Activated CD8-positive, alpha-beta T cell treated with anti-CD3 and anti-CD28 coated beads, Interleukin-2, amount 10 ng/mL, durations not matched to agents 7 days and 5 days (primary cell): Measurements from ENCODE around the gene RHBDL2. TPM values are rescaled to one million over a fixed set of nuclear protein-coding genes. Genes with fewer than 3 reads are reported as not detected.
"Not testable (repeated sequence)": the region's sequence is repeated elsewhere in the genome, so short reads cannot be mapped to it uniquely, and the experiment has no call there.

Source experiments
- ATAC-seq: fragments of 150-1000 bp; cut with Tn5 transposase; one replicate; pipeline ENCODE4 v1.10.0; 2021; ENCODE audit warnings: moderate library complexity
- CTCF ChIA-PET: fragments of 350-600 bp; sonication (Branson Sonifier 250); formaldehyde crosslinking; loops from one replicate; lab custom pipeline; 2021; ENCODE audit warnings: antibody characterized with exemption; lab: Charles Lee
- POLR2A ChIA-PET: fragments of 350-600 bp; sonication (Branson Sonifier 250); formaldehyde crosslinking; loops from one replicate; lab custom pipeline; 2021; ENCODE audit warnings: antibody characterized with exemption; lab: Charles Lee
- DNase-seq: peaks from one replicate; pipeline ENCODE4 v3.0.0-alpha.2; 2020
- H3K27ac Mint-ChIP-seq: one replicate; pipeline ENCODE4 v1.8.0; 2021; ENCODE audit warnings: mild to moderate bottlenecking, mixed read lengths
- H3K27me3 Mint-ChIP-seq: one replicate; pipeline ENCODE4 v1.8.0; 2021; ENCODE audit warnings: low read depth, mixed read lengths
- H3K36me3 Mint-ChIP-seq: one replicate; pipeline ENCODE4 v1.8.0; 2021; ENCODE audit warnings: low read depth, mixed read lengths
- H3K4me1 Mint-ChIP-seq: one replicate; pipeline ENCODE4 v1.8.0; 2021; ENCODE audit warnings: low read depth, mixed read lengths
- H3K4me3 Mint-ChIP-seq: one replicate; pipeline ENCODE4 v1.8.0; 2021; ENCODE audit warnings: mild to moderate bottlenecking, mixed read lengths
- H3K9me3 Mint-ChIP-seq: one replicate; pipeline ENCODE4 v1.8.0; 2022; ENCODE audit warnings: mixed read lengths; ENCODE audit not compliant: insufficient read depth
- total RNA-seq, 2 experiments: library from RNA; stranded (reverse); gene quantifications; one replicate each; pipeline ENCODE4 v1.2.3, GENCODE V29; 2021

The RHBDL2 gene
- total RNA-seq, 2 experiments from 2014 or later, result not detected

- peaks cover 2% of the 10 kb centered on the region for H3K4me1 Mint-ChIP-seq
- no peak overlapping the region for H3K27ac Mint-ChIP-seq
- H3K4me3 Mint-ChIP-seq, result no peak overlapping the region
- ChIA-PET POLR2A (no interaction called here), CTCF (interaction anchor here (0.6 to 1.2 kb wide), 2 partner anchors 10 to 125 kb away, joined by 3 read pairs; no protein-coding TSS in a partner anchor)
- H3K36me3 Mint-ChIP-seq, result no peaks in the 10 kb centered on the region
- ATAC-seq (no peak), DNase-seq (no peak)
- H3K27me3 Mint-ChIP-seq, result peaks cover 8% of the 10 kb centered on the region
- no peaks in the 10 kb centered on the region for H3K9me3 Mint-ChIP-seq
These were observed 12.6 kb downstream of the RHBDL2 start for GRCh38 chr1:38929054-38929453.

GRCh38 chr1:38926091-38926490, 15.5 kb downstream of the RHBDL2 start:
- POLR2A ChIA-PET, result no interaction called here
- CTCF ChIA-PET, result no interaction called here
- H3K9me3 Mint-ChIP-seq, result no peaks in the 10 kb centered on the region
- H3K27ac Mint-ChIP-seq, result no peak overlapping the region
- peaks cover 2% of the 10 kb centered on the region for H3K4me1 Mint-ChIP-seq
- H3K36me3 Mint-ChIP-seq, result no peaks in the 10 kb centered on the region
- no peaks in the 10 kb centered on the region for H3K27me3 Mint-ChIP-seq
- no peak overlapping the region for H3K4me3 Mint-ChIP-seq
- DNase-seq, result no peak
- ATAC-seq, result no peak

GRCh38 chr1:38925391-38925790, 16.2 kb downstream of the RHBDL2 start:
- Mint-ChIP-seq H3K4me3 (no peak overlapping the region), H3K9me3 (no peaks in the 10 kb centered on the region), H3K27me3 (no peaks in the 10 kb centered on the region), H3K36me3 (no peaks in the 10 kb centered on the region), H3K27ac (no peak overlapping the region), H3K4me1 (peaks cover 2% of the 10 kb centered on the region)
- DNase-seq (no peak), ATAC-seq (no peak)
- CTCF ChIA-PET, result no interaction called here
- POLR2A ChIA-PET, result no interaction called here

- Mint-ChIP-seq H3K4me3 (no peak overlapping the region), H3K36me3 (no peaks in the 10 kb centered on the region), H3K27ac (no peak overlapping the region), H3K27me3 (no peaks in the 10 kb centered on the region), H3K4me1 (peaks cover 4% of the 10 kb centered on the region), H3K9me3 (no peaks in the 10 kb centered on the region)
- POLR2A ChIA-PET, result no interaction called here
- CTCF ChIA-PET, result no interaction called here
- DNase-seq (no peak), ATAC-seq (no peak)
These were observed 18.0 kb downstream of the RHBDL2 start for GRCh38 chr1:38923607-38924006.

GRCh38 chr1:38919130-38919529, 22.5 kb downstream of the RHBDL2 start:
- Mint-ChIP-seq H3K27me3 (no peaks in the 10 kb centered on the region), H3K27ac (peak overlapping the region; percentile 12), H3K4me3 (no peak overlapping the region), H3K4me1 (peaks cover 13% of the 10 kb centered on the region), H3K9me3 (no peaks in the 10 kb centered on the region), H3K36me3 (no peaks in the 10 kb centered on the region)
- ATAC-seq (no peak), DNase-seq (no peak)
- ChIA-PET POLR2A (no interaction called here), CTCF (interaction anchor here (1.0 kb wide), 1 partner anchor 11 kb away, joined by 3 read pairs; no protein-coding TSS in a partner anchor)

GRCh38 chr1:38918568-38918967, 23.1 kb downstream of the RHBDL2 start:
- no peak overlapping the region for H3K4me3 Mint-ChIP-seq
- peaks cover 13% of the 10 kb centered on the region for H3K4me1 Mint-ChIP-seq
- DNase-seq (no peak), ATAC-seq (no peak)
- H3K36me3 Mint-ChIP-seq, result no peaks in the 10 kb centered on the region
- H3K9me3 Mint-ChIP-seq, result no peaks in the 10 kb centered on the region
- no peak overlapping the region for H3K27ac Mint-ChIP-seq
- CTCF ChIA-PET, result interaction anchor here (1.0 kb wide), 1 partner anchor 11 kb away, joined by 3 read pairs; no protein-coding TSS in a partner anchor
- POLR2A ChIA-PET, result no interaction called here
- H3K27me3 Mint-ChIP-seq, result no peaks in the 10 kb centered on the region

- ChIA-PET POLR2A (no interaction called here), CTCF (no interaction called here)
- no peaks in the 10 kb centered on the region for H3K27me3 Mint-ChIP-seq
- H3K36me3 Mint-ChIP-seq, result no peaks in the 10 kb centered on the region
- H3K4me1 Mint-ChIP-seq, result peaks cover 13% of the 10 kb centered on the region
- ATAC-seq, result no peak
- no peak overlapping the region for H3K4me3 Mint-ChIP-seq
- DNase-seq, result no peak
- H3K9me3 Mint-ChIP-seq, result no peaks in the 10 kb centered on the region
- no peak overlapping the region for H3K27ac Mint-ChIP-seq
These were observed 23.9 kb downstream of the RHBDL2 start for GRCh38 chr1:38917772-38918171.

GRCh38 chr1:38917337-38917736, 24.3 kb downstream of the RHBDL2 start:
- Mint-ChIP-seq H3K4me1 (peaks cover 13% of the 10 kb centered on the region), H3K27ac (no peak overlapping the region), H3K27me3 (no peaks in the 10 kb centered on the region), H3K36me3 (no peaks in the 10 kb centered on the region), H3K4me3 (no peak overlapping the region), H3K9me3 (no peaks in the 10 kb centered on the region)
- POLR2A ChIA-PET, result no interaction called here
- ATAC-seq (no peak), DNase-seq (no peak)
- CTCF ChIA-PET, result no interaction called here

- Mint-ChIP-seq H3K36me3 (no peaks in the 10 kb centered on the region), H3K27ac (no peak overlapping the region), H3K4me1 (peaks cover 13% of the 10 kb centered on the region), H3K9me3 (no peaks in the 10 kb centered on the region), H3K27me3 (no peaks in the 10 kb centered on the region), H3K4me3 (no peak overlapping the region)
- ATAC-seq (no peak), DNase-seq (no peak)
- POLR2A ChIA-PET, result no interaction called here
- CTCF ChIA-PET, result no interaction called here
These were observed 26.2 kb downstream of the RHBDL2 start for GRCh38 chr1:38915352-38915948.

GRCh38 chr1:38914908-38915307, 26.7 kb downstream of the RHBDL2 start:
- DNase-seq, H3K27me3 Mint-ChIP-seq, H3K36me3 Mint-ChIP-seq, H3K4me3 Mint-ChIP-seq, H3K9me3 Mint-ChIP-seq, CTCF ChIA-PET, H3K27ac Mint-ChIP-seq, ATAC-seq, POLR2A ChIA-PET: not testable (repeated sequence)
- peaks cover 13% of the 10 kb centered on the region for H3K4me1 Mint-ChIP-seq

GRCh38 chr1:38908821-38909220, 32.8 kb downstream of the RHBDL2 start:
- no peaks in the 10 kb centered on the region for H3K36me3 Mint-ChIP-seq
- H3K4me3 Mint-ChIP-seq, result no peak overlapping the region
- H3K4me1 Mint-ChIP-seq, result no peaks in the 10 kb centered on the region
- no peaks in the 10 kb centered on the region for H3K27me3 Mint-ChIP-seq
- ChIA-PET CTCF (no interaction called here), POLR2A (no interaction called here)
- no peak overlapping the region for H3K27ac Mint-ChIP-seq
- H3K9me3 Mint-ChIP-seq, result peaks cover 8% of the 10 kb centered on the region
- DNase-seq, result no peak
- ATAC-seq, result no peak

GRCh38 chr1:38905985-38906384, 35.6 kb downstream of the RHBDL2 start:
- H3K36me3 Mint-ChIP-seq, result no peaks in the 10 kb centered on the region
- ChIA-PET POLR2A (no interaction called here), CTCF (no interaction called here)
- ATAC-seq (no peak), DNase-seq (no peak)
- H3K9me3 Mint-ChIP-seq, result peaks cover 8% of the 10 kb centered on the region
- H3K4me3 Mint-ChIP-seq, result no peak overlapping the region
- H3K4me1 Mint-ChIP-seq, result no peaks in the 10 kb centered on the region
- no peak overlapping the region for H3K27ac Mint-ChIP-seq
- H3K27me3 Mint-ChIP-seq, result no peaks in the 10 kb centered on the region

- peaks cover 3% of the 10 kb centered on the region for H3K4me1 Mint-ChIP-seq
- H3K27me3 Mint-ChIP-seq, result no peaks in the 10 kb centered on the region
- DNase-seq, result no peak
- H3K9me3 Mint-ChIP-seq, result no peaks in the 10 kb centered on the region
- no peak overlapping the region for H3K4me3 Mint-ChIP-seq
- no peak overlapping the region for H3K27ac Mint-ChIP-seq
- no peaks in the 10 kb centered on the region for H3K36me3 Mint-ChIP-seq
- CTCF ChIA-PET, result no interaction called here
- no peak for ATAC-seq
- POLR2A ChIA-PET, result no interaction called here
These were observed 42.1 kb downstream of the RHBDL2 start for GRCh38 chr1:38899560-38899959.
